H1 (cell line): ENCODE measurements around the gene MMAB. TPM values are rescaled to one million over a fixed set of nuclear protein-coding genes. Genes with fewer than 3 reads are reported as not detected.

Experiments used
- EGR1 ChIP-seq: IDR thresholded peaks from 2 replicates; pipeline ENCODE4 v1.6.1; 2011; ENCODE audit warnings: low read depth, low read length, borderline replicate concordance
- KDM1A ChIP-seq: fragments of 200-600, 300-600 bp; sonication (generic); IDR thresholded peaks from 2 replicates; pipeline ENCODE4 v1.7.1; 2016; ENCODE audit warnings: mild to moderate bottlenecking, low read length, borderline replicate concordance
- RAD21 ChIP-seq, 2 experiments: IDR thresholded peaks in 1 of 2; conservative IDR thresholded peaks in 1 of 2; 2 replicates each; pipeline ENCODE4 v1.6.1; 2011; ENCODE audit warnings: low read depth in 2 of 2, low read length in 2 of 2, improper control_type of control experiment in 1 of 2, inconsistent platforms in 1 of 2, mild to moderate bottlenecking in 1 of 2, moderate library complexity in 1 of 2
- RFX5 ChIP-seq: IDR thresholded peaks from 2 replicates; pipeline ENCODE4 v1.6.1; 2011; ENCODE audit warnings: low read depth, low read length, improper control_type of control experiment, borderline replicate concordance
- polyA plus RNA-seq, 7 experiments: library from polyadenylated mRNA; depleted of rRNA in 3 of 7; stranded (reverse) in 5 of 7; unstranded in 2 of 7; fragments of >200 nt in 5 of 7; fragments of 200-250 nt in 2 of 7; gene quantifications; 1 replicate in 5 of 7; 2 replicates in 1 of 7; 4 replicates in 1 of 7; pipeline versions ENCODE4 v1.2.1 to v1.2.3, GENCODE V29; 2011 to 2013; ENCODE audit warnings: missing spikeins in 2 of 7, mixed read lengths in 2 of 7
- total RNA-seq: library from RNA; stranded (reverse); fragmentation: NEBNext Ultra II Directional; extraction: Animal tissue kit (Norgen Biotek cat#: 25700); gene quantifications from 2 replicates; pipeline ENCODE4 v1.2.1, GENCODE V29; 2021

Gene MMAB
- total and polyA plus RNA-seq, 2 of the 8 experiments (the other 6 are each of a cell fraction or from before 2014, with no cell fraction given) = 12.9 to 18.5 TPM

DNA sequence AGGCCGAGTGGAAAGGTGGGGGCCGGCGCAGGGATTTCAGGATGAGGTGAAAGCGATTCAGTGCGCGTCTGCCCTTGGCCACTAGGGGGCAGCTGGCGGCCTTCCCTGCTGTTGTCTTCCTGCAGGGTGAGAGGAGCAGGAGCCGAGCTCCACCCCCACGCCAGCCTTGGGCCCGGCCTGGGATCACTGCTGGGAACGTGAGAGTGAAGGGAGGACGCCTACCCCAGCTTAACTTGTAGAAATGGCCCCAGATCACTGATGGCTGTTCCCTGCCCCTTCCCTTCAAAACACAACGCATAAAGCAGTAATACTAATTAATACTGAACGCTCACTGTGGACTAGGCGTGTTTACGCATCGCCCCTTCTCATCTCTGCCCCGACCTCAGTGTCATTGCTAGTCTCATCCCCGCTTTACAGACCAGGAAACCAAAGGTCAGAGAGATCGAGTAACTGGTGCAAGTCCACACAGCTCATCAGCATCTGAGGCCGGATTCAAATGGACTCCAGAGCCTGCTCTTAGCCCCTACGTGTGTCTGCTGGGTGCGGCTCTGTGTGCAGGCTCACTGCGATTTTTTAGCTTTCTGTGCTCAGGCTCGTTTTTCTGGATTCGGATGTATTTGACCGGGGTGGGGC, 24.6 kb upstream of the MMAB start (continued):
- TF ChIP-seq EGR1 (peak; percentile 37; the same call in 1 of the 2 replicates), KDM1A (no peak), RFX5 (no peak), RAD21 (IDR thresholded peaks at IDR 0.05 in 1 of 2, conservative IDR thresholded peaks at IDR 0.05 in 1 of 2; ENCODE audit: low read depth in 2 of 2, low read length in 2 of 2) (peak; percentile 92 to 96)
